Measurements from ENCODE around the gene TXNRD2.

Gene TXNRD2

DNA sequence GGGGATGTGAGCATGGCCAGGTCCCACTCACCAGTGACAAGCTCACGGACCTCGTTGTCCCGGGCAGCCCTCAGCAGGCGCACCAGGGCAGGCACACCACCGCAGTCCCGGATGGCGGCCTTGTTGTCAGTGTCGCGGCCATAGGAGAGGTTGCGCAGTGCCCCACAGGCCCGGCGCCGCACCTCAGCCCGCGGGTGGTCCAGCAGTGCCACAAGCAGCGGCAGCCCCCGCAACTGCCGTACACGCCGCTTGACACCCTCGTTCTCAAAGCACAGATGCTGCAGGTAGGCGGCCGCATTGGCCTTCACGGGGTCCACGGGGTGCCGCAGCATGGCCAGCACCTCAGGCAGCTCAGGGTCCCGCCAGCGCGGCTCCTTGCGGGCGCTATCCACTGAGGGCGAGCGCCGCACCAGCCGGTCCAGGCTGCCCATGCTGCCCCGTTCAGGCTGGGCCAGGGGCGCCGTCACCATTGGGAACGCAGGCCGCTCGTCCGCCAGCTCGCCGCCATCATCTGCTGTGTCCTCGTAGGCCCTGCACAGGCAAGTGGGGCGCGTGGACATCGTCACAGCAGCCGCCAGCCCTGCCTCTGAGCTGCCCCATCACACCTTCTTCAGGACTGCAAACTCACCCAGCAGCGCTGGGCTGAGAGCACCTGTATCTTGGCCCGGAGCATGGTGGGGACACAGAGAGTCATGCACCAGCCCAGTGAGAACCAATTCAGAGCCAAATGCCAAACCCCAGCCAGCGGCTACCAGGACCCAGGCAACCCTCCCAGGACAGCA, 38.3 kb upstream of the TXNRD2 start:
- no peak for DNase-seq (ENCODE audit: low spot score)

- DNase-seq (ENCODE audit: low spot score), result no peak
Measured at GRCh38 chr22:19978748-19979147, 37.1 kb upstream of the TXNRD2 start.

- DNase-seq (ENCODE audit: low spot score), result no peak
Measured at GRCh38 chr22:19977296-19978243, 36.0 kb upstream of the TXNRD2 start.

GRCh38 chr22:19976671-19977070, 35.1 kb upstream of the TXNRD2 start:
- DNase-seq (ENCODE audit: low spot score), result no peak

GRCh38 chr22:19975707-19976035, 34.1 kb upstream of the TXNRD2 start:
- no peak for DNase-seq (ENCODE audit: low spot score)

DNA sequence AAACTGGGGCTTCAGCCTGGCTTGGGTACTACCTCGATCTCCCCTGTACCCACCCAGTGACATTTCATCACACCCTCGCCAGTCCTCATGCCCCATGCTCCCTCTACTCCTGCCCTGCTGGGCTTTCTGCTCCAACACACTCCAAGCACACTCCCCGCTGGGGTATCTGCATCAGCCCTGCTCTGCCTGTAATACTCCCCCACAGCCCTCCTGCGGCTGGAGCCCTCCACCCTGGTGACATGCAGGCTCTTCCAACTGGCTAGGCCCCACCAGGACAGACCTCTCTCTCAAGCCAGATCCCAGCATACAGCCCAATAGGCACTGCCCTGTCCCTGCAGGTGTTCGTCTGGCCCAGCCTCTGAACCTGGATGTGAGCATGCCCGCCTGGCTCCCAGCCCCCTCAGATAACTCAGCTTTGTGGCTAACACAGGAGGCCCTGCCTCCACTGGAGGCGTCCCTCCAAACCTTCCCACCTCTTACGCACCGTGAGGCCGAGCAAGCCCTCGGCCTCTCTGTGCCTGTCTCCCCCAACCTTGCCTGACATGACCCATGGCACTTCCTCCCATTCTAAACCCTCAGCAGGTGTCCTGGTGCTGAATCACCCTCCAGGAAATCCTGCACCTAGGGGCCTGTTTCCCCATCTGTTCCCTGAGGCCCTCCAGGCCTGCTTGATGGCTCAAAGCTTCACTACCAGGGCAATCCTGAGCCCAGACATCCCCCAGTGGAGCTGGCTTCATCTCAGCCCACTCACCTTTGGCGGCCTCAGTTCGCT, 33.5 kb upstream of the TXNRD2 start:
- peak; percentile 55 for DNase-seq (ENCODE audit: low spot score)

DNA sequence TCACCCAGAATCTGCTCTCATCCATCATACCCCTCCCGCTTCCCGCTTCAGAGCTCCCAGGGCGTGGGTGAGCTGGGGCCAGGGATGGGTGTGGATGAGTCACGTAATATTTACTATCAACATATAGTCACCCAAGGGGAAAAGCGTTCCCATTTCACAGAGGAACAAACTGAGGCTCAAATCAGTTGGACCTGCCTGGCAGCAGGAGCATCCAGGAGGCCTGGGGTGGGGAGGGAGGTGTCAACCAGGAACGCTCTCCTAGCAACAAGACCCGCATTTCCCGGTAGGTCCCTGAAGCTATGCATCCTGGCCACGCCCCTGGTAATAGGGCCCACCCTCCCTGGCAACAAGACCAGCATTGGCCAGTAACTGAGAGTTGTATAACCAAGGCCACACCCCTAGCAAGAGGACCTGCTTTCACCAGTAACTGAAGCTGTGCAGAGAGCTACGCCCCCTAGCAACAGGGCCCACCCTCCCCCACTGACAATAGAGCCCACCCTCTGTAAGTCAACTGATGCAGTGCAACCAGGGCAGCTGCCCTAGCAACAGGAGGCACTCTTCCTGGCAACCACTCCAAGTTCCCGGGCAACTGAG, 32.7 kb upstream of the TXNRD2 start:
- DNase-seq (ENCODE audit: low spot score), result peak; percentile 30

DNA sequence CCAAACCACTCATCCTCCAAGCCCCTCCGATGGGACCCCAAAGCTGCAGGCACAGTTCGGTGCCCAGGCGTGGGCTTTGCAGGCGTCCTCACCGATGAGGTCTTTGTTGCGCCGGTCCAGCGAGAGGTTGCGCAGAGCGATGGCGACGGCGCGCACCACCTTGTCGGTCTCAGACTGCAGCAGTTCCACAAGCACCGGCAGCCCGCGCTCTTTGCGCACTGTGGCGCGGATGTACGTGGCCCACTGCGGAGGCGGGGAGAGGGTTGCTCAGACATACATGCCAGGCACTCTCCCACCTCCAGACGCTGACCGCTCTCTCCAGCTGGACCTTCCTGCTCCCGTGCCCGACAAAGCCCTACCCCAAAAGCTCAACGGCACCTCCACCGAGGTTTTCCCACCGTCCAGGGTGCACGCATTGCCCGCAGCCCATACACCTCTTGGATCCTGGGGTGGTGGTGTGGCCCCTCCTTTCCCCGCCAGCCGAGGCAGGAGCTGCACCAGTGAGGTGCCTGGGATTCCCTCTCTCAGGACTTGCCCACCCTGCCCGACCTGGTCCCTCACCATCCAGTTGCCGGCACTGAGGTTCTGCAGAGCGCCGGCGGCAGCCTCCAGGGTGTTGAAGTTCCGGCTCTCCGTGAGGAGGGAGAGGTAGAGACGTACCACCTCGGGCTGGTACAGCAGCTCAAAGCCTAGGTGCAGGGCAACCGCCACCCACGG, 32.1 kb upstream of the TXNRD2 start:
- DNase-seq (ENCODE audit: low spot score), result no peak

DNA sequence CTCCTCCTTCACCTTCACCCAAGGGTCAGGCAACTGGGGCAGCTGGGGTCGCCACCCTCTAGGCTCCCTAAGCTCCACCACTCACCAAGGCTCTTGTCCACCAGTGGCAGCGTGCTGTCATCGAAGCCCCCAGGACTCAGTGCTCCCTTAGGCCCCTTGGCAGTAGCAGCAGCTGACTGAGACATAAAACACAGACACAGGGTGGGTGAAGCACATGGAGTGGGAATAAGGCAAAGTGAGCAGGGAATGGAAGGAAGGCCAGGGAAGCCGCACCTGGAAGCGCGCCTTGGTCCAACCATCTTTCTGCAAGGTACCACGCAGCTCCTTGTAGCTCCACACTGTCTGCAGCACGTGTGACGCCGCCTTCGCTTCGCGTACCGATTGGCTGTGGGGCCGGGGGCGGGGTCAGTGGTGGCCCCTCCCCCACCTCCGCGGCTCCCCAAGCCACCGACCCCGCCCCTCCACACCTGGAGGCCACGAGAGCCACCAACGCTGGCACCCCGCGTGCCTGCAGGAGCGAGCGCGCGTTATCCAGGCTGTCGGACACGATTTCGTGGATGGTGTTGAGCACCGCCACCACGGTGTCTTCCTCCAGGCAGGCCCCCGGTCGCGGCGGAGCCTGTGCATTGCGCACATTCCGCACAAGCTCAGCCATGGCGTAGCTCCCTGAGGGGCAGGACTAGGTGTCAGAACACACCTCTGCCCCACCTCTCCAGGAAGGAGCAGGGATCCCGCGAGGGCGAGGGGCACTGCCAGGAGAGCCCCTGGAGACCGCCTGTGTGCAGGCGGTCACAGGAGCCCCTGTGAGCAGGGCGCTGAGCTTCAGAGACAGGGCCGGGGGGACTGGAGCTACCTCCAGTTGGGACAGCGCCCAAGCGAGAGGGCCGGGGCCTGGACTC, 31.3 kb upstream of the TXNRD2 start:
- no peak for DNase-seq (ENCODE audit: low spot score)

DNA sequence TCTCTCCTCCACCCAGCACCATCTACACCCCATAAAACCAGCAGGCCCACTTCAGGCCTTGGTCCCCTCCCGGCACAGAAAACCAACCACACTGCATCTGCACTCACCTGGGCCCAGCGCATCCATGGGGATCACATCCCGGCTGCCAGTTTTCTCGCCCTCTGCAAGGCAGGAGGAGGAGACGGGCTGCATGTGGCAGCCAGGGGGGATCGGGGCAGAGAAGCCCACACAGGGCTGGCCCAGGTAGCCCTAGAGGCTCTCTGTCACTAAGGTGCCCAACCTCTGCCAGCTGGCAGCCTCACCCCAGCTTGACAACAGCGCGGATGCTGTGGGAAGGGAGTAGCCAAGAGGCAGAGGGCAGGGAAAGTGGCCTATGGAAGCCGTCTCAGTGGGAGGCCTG, 30.6 kb upstream of the TXNRD2 start:
- DNase-seq (ENCODE audit: low spot score), result no peak

- DNase-seq (ENCODE audit: low spot score), result no peak
Measured at GRCh38 chr22:19971276-19972124, 29.9 kb upstream of the TXNRD2 start.

DNA sequence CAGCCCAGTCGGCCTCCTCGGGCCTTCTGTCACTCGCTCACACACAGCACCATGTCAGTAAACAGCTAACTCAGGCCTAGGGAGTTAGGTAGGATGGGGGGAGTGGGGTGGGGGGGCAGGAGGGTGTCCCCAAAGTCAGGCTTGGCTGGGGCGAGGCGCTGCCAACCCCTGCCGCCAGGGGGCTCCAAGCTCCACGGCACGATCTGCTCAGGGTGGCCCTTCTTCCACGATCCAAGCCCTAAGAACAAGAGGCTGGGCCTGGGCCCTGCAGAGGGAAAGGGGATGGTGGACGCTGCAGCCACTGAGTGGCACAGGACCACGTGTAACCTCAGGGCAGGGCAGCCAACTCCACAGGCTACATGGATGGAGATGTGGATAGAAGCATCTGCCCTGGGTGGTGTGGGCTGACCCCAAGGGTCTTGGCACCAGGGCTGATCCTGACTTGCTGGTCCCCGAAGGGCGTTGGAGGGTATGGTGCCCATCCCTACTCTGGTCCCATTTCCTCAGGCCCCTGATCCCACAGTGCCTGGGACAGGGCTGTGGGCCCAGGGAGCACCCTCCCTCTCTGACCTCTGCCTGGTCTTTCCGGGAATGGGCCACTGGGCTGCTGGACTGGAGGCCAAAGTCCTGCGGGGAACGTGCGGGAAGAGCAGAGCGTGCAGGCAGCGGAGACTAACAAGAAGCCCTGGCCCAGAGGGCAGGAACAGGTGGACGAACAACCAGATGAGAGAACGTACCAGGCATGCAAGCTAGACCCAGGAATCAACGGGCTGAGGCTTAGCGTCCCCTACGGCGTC, 29.1 kb upstream of the TXNRD2 start:
- DNase-seq (ENCODE audit: low spot score), result peak; percentile 56

GRCh38 chr22:19970031-19970478, 28.4 kb upstream of the TXNRD2 start:
- DNase-seq (ENCODE audit: low spot score), result no peak

DNA sequence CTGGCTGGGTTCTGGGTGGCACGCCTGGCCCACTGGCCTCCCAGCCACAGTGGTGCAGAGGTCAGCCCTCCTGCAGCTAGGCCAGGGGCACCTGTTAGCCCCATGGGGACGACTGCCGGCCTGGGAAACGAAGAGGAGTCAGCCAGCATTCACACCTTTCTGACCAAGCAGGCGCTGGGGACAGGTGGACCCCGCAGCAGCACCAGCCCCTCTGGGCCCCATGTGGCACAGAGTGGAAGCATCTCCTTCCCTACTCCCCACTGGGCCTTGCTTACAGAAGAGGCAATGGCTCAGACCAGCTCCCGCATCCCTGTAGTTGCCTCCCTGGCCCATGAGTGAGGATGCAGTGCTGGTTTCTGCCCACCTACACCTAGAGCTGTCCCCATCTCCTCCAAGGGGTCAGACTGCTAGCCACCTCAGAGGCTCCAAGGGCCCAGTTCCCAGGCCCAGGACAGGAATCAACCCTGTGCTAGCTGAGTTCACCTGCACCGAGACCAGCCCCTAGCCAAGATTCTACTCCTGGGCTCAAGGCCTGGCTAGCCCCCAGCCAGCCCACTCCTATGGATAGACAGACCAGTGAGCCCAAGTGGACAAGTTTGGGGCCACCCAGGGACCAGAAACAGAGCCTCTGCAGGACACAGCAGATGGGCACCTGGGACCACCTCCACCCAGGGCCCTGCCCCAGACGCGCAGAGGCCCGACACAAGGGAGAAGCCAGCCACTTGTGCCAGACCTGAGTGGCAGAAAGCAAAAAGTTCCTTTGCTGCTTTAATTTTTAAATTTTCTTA, 27.7 kb upstream of the TXNRD2 start:
- DNase-seq (ENCODE audit: low spot score), result no peak

DNA sequence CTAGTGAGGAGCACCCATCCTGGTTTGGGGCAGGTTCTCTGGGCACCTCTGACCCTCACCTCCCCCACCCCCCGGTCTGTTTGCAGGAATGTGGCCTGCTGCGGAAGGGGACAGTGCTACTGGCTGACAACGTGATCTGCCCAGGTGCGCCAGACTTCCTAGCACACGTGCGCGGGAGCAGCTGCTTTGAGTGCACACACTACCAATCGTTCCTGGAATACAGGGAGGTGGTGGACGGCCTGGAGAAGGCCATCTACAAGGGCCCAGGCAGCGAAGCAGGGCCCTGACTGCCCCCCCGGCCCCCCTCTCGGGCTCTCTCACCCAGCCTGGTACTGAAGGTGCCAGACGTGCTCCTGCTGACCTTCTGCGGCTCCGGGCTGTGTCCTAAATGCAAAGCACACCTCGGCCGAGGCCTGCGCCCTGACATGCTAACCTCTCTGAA, 26.9 kb upstream of the TXNRD2 start:
- no peak for DNase-seq (ENCODE audit: low spot score)

- DNase-seq (ENCODE audit: low spot score), result no peak
Measured at GRCh38 chr22:19967850-19968449, 26.3 kb upstream of the TXNRD2 start.
